PFSK-1 (cell line): ENCODE data around the gene FTL.

Experiments used
- FOXP2 ChIP-seq: optimal IDR thresholded peaks from 2 replicates; pipeline ENCODE3; 2011; ENCODE audit warnings: borderline replicate concordance, control low read depth, inconsistent platforms; ENCODE audit not compliant: insufficient read depth; ENCODE audit errors: extremely low read length, extremely low read depth
- POLR2AphosphoS5 ChIP-seq: IDR thresholded peaks from 2 replicates; pipeline ENCODE4 v1.6.1; 2012; ENCODE audit warnings: low read depth, mild to moderate bottlenecking, control low read depth, low read length, moderate library complexity
- SIN3A ChIP-seq: IDR thresholded peaks from 2 replicates; pipeline ENCODE4 v1.6.1; 2012; ENCODE audit warnings: mild to moderate bottlenecking, low read length, moderate library complexity, borderline replicate concordance; ENCODE audit not compliant: insufficient read depth
- TAF1 ChIP-seq: IDR thresholded peaks from 2 replicates; pipeline ENCODE4 v1.6.1; 2012; ENCODE audit warnings: low read length, control low read depth, borderline replicate concordance; ENCODE audit not compliant: insufficient read depth
- TF ChIP-seq, protein P1 (sequence below), 2 experiments: IDR thresholded peaks; 2 replicates each; pipeline versions ENCODE4 v1.6.1 to v1.8.0; 2011 to 2012; ENCODE audit warnings: low read depth in 2 of 2, low read length in 2 of 2, control low read depth in 1 of 2, inconsistent platforms in 1 of 2, mild to moderate bottlenecking in 1 of 2, moderate library complexity in 1 of 2; ENCODE audit not compliant: insufficient read depth in 1 of 2

FTL gene

DNA sequence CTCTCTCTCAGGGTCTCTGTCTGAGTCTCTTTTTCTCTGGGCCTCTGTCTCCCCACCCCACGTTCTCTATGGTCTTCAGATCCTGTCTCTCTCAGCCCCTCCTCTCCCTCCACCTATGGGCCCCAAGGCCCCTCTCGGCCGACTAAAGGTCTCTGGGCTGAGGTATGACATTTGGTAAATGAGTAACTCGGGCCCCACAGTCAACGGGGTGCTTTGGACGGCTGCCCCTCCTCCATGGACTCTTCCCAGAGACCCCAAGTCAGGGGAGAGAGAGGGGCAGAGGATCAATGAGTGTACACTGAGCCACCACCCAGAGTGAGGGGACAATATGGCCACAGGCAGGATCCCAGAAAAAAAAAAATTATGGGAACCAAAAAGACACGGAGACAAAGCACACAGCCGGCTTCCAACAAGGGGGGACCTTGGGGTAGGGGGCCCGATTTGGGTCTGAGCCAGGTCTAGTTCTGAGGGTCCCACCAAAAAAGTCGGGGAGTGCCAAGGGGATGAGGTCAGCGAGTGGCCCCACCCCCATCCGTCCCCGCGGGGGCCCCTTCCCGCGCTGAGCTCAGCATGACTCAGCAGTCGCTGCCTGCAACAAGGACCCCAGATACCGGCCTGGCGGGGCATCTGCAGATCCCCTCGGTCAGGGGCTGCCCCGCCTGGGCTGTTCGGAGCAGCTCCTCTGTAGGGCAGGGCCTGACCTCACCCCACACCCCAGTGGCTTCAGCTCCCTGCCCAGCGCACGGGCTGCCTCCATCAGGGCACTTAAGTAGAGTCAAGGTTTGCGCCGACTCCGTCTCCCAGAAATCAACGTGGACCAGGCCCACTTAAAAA lies 1.5 kb upstream of the FTL start:
- no peak for TF ChIP-seq TAF1
- TF ChIP-seq, protein P1, sequence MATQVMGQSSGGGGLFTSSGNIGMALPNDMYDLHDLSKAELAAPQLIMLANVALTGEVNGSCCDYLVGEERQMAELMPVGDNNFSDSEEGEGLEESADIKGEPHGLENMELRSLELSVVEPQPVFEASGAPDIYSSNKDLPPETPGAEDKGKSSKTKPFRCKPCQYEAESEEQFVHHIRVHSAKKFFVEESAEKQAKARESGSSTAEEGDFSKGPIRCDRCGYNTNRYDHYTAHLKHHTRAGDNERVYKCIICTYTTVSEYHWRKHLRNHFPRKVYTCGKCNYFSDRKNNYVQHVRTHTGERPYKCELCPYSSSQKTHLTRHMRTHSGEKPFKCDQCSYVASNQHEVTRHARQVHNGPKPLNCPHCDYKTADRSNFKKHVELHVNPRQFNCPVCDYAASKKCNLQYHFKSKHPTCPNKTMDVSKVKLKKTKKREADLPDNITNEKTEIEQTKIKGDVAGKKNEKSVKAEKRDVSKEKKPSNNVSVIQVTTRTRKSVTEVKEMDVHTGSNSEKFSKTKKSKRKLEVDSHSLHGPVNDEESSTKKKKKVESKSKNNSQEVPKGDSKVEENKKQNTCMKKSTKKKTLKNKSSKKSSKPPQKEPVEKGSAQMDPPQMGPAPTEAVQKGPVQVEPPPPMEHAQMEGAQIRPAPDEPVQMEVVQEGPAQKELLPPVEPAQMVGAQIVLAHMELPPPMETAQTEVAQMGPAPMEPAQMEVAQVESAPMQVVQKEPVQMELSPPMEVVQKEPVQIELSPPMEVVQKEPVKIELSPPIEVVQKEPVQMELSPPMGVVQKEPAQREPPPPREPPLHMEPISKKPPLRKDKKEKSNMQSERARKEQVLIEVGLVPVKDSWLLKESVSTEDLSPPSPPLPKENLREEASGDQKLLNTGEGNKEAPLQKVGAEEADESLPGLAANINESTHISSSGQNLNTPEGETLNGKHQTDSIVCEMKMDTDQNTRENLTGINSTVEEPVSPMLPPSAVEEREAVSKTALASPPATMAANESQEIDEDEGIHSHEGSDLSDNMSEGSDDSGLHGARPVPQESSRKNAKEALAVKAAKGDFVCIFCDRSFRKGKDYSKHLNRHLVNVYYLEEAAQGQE (IDR thresholded peaks at IDR 0.05; ENCODE audit: insufficient read depth in 1 of 2, low read depth in 2 of 2, low read length in 2 of 2) = no peak
- no peak for TF ChIP-seq POLR2AphosphoS5
- TF ChIP-seq FOXP2 = no peak
- no peak for TF ChIP-seq SIN3A

DNA sequence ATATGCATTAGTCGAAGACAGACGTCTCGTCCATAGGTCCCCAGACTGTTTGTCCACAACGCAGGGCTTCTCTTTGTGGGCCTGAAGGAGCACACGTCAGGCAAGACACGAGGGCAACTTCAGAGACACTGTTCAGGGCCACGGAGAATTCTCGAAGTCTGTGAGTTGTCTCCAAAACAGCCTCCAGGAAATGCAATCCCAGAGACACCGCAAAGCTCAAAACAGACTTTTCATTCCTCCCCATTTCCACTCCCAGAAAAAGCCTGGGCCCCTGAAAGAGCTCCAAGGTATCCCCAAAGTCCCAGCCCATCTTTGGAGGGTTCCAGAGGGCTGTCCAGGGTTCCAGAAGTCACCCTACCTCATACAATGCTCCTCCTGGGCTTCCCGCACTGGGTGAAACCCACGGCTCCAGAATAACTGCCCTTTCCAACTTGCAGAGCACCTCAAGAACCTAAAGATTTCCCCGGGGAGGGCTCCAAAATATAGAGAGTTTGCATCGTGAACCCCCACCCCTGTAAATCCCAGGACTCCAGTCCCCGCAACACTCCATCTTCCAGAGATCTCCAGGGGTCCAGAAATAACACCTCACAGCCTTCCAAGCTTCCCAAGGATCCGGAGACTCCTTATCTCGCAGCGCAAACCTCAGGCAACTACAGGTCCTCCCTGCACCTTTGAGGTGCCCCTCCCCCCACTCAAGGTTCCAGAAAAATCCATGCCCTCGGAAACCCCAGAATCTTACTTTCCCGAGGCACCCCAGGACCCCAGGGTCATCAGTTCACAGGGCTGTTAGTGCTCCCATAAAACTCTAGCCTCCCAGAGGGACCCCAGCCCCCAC lies 687 bp upstream of the FTL start:
- TF ChIP-seq, protein P1 (IDR thresholded peaks at IDR 0.05; ENCODE audit: insufficient read depth in 1 of 2, low read depth in 2 of 2, low read length in 2 of 2) = no peak
- TF ChIP-seq POLR2AphosphoS5 (no peak), SIN3A (no peak), FOXP2 (no peak), TAF1 (no peak)

DNA sequence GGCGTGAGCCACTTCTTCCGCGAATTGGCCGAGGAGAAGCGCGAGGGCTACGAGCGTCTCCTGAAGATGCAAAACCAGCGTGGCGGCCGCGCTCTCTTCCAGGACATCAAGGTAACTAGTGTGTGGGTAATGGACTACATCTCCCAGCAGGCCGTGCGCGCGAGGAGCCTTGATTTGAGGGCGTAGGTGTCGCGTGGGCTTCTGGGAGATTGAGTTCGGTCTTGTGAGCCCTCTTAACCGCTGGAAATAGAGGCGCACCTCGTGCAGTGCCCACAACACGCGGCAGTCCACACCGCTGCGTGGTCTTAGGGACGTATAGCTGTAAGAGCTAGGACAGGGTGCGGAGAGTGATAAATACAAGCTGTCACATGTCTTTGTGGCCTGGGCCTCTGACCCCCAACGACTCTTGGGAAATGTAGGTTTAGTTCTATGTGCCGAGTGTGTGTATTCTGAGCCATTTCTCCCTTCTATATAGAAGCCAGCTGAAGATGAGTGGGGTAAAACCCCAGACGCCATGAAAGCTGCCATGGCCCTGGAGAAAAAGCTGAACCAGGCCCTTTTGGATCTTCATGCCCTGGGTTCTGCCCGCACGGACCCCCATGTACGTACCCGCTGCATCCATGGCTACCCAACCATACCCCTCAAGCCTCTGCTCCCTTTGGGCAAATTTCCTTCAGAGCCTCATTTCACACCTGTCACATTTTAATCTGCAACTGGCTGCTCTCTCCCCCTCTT lies 864 bp downstream of the FTL start:
- no peak for TF ChIP-seq TAF1
- TF ChIP-seq, protein P1 (IDR thresholded peaks at IDR 0.05; ENCODE audit: insufficient read depth in 1 of 2, low read depth in 2 of 2, low read length in 2 of 2) = no peak
- TF ChIP-seq POLR2AphosphoS5 = peak; percentile 10; the same call in 1 of the 2 replicates
- TF ChIP-seq FOXP2 = peak; percentile 4
- no peak for TF ChIP-seq SIN3A

DNA sequence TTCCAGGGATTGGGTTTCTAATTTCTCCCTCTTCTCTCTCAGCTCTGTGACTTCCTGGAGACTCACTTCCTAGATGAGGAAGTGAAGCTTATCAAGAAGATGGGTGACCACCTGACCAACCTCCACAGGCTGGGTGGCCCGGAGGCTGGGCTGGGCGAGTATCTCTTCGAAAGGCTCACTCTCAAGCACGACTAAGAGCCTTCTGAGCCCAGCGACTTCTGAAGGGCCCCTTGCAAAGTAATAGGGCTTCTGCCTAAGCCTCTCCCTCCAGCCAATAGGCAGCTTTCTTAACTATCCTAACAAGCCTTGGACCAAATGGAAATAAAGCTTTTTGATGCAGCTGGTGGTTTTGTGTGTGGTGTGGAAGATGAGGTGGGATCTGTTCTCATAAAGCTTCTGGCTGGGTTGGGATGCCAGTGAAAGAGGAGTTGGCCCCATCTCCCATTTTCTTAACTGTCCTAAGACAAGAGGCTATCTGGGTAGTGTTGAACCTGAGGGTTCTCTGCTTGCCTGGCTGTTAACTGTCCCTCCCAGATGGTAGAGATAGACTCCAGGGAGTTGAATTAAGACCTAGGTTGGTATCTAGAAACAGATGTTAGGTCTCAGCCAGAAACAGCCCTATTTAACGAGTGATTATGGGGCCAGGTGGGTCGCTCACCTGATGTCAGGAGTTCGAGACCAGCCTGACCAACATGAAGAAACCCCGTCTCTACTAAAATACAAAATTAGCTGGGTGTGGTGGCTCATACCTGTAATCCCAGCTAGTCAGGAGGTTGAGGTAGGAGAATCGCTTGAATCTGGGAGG lies 1.6 kb downstream of the FTL start:
- TF ChIP-seq POLR2AphosphoS5 (peak; percentile 29; the same call in 1 of the 2 replicates), SIN3A (no peak)
